Body of pancreas (tissue), 4 donors: ENCODE data around the gene DHX35. TPM values are rescaled to one million over a fixed set of nuclear protein-coding genes. Genes with fewer than 3 reads are reported as not detected.

Source experiments
- ATAC-seq: fragments of 150-250 bp; one replicate; pipeline ENCODE4 v1.9.1; 2016
- DNase-seq, 4 donors: peaks; one replicate each; pipeline ENCODE4 v3.0.0-alpha.2; 2019
- H3K27ac ChIP-seq, 4 donors: fragments of 200-600 bp; sonication (generic); 1 replicate in 3 of 4; 2 replicates in 1 of 4; pipeline versions ENCODE4 v1.5.1 to v1.6.1; 2016 to 2019; ENCODE audit warnings: mild to moderate bottlenecking in 1 of 4, mixed read lengths in 1 of 4, moderate library complexity in 1 of 4
- H3K27me3 ChIP-seq, 2 donors: fragments of 200-600 bp; sonication (generic); one replicate each; pipeline ENCODE4 v1.6.0; 2016; ENCODE audit warnings: mild to moderate bottlenecking in 1 of 2
- H3K36me3 ChIP-seq, 2 donors: fragments of 200-600 bp; sonication (generic); replicated peaks in 1 of 2; 2 replicates each; pipeline ENCODE4 v1.5.1; 2016; ENCODE audit warnings: low read depth in 2 of 2; ENCODE audit not compliant: insufficient read depth in 1 of 2
- H3K4me1 ChIP-seq: fragments of 200-600 bp; sonication (generic); one replicate; pipeline ENCODE4 v1.6.0; 2016
- H3K4me3 ChIP-seq, 2 donors: fragments of 200-600 bp; sonication (generic); 1 replicate in 1 of 2; 2 replicates in 1 of 2; pipeline ENCODE4 v1.5.1; 2016 to 2019
- H3K9me3 ChIP-seq, 3 donors: fragments of 200-600 bp; sonication (generic); 1 replicate in 2 of 3; 2 replicates in 1 of 3; pipeline ENCODE4 v1.5.1; 2016
- POLR2A ChIP-seq, 3 donors: fragments of 450-650 bp; IDR thresholded peaks; one replicate each; pipeline ENCODE4 v1.6.1; 2016; ENCODE audit warnings: antibody characterized with exemption in 3 of 3, mild to moderate bottlenecking in 2 of 3
- WGBS, 2 donors: methylation state at CpG; one replicate each; pipeline ENCODE4 v1.1.5; 2017; 5-methylcytosine and 5-hydroxymethylcytosine counted together
- intact Hi-C: fragments of 100-400 bp; cut with DNase I; formaldehyde crosslinking; loops from one replicate; pipeline ENCODE4 v1.15.1; 2023
- small RNA-seq: library from RNA; depleted of rRNA; stranded (forward); fragments of <200 nt; gene quantifications from one replicate; pipeline ENCODE3, GENCODE V24; 2016
- total RNA-seq, 2 donors: library from RNA; depleted of rRNA; stranded (reverse); fragments of >200 nt; gene quantifications; one replicate each; pipeline ENCODE4 v1.1.0, GENCODE V29; 2016
- TF ChIP-seq, protein P1 (sequence below), 7 experiments: fragments of 450-650 bp in 4 of 7; fragments of 200-600 bp in 3 of 7; sonication (generic) in 3 of 7; IDR thresholded peaks; one replicate each; pipeline ENCODE4 v1.5.1; 2016 to 2019; ENCODE audit warnings: antibody characterized with exemption in 7 of 7

DHX35 gene
- total RNA-seq, 2 donors from 2014 or later, result 6.9 to 7.3 TPM

DNA sequence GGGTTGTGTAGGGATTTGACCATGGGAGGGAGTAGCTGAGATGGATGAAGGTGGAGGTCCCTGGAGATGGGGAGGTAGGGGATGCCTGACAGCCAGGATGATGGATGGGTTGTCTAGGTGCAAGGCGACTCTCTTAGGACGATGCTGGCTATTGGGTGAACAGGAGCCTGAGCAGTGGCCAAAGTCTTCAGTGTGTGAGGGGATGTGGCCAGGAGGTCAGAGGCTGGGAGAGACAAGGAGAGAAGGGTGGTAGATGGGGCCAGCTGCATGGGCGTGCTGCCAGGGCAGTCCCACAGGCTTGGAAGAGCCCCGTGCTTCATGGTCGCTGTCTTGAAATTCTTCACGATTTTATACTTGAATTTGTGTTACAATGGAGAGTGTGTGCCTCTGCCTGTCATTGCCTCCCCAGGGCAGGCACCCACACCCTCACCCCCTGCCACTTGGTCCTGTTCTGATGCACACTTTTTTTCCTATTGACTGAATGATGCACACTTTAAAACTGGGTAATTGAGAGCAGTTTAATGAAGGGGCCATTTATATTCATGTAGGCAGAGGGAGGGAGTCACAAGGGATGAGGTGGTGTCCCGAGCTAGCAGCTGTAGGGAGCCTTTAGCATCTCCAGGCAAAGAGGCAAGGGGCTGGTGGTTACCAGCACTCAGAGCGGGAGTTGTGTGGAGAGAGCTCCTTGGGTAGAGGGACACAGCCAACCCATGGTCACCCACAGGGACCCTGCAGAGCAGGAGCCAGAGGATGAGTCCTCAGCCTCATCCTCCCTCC, 120.7 kb downstream of the DHX35 start:
- Histone ChIP-seq H3K36me3 (no peaks in the 10 kb centered on the region), H3K4me1 (no peaks in the 10 kb centered on the region), H3K9me3 (no peaks in the 10 kb centered on the region), H3K4me3 (no peak overlapping the region), H3K27ac (no peak overlapping the region), H3K27me3 (no peaks in the 10 kb centered on the region)
- WGBS, 2 donors, result 40 to 60% methylated on average over 8 of the region's 8 CpGs
- TF ChIP-seq, protein P1, sequence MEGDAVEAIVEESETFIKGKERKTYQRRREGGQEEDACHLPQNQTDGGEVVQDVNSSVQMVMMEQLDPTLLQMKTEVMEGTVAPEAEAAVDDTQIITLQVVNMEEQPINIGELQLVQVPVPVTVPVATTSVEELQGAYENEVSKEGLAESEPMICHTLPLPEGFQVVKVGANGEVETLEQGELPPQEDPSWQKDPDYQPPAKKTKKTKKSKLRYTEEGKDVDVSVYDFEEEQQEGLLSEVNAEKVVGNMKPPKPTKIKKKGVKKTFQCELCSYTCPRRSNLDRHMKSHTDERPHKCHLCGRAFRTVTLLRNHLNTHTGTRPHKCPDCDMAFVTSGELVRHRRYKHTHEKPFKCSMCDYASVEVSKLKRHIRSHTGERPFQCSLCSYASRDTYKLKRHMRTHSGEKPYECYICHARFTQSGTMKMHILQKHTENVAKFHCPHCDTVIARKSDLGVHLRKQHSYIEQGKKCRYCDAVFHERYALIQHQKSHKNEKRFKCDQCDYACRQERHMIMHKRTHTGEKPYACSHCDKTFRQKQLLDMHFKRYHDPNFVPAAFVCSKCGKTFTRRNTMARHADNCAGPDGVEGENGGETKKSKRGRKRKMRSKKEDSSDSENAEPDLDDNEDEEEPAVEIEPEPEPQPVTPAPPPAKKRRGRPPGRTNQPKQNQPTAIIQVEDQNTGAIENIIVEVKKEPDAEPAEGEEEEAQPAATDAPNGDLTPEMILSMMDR (IDR thresholded peaks at IDR 0.05), result no peak
- TF ChIP-seq POLR2A (IDR thresholded peaks at IDR 0.05), result no peak
- DNase-seq (no peak), ATAC-seq (no peak)
- intact Hi-C loops, result no loop called here

DNA sequence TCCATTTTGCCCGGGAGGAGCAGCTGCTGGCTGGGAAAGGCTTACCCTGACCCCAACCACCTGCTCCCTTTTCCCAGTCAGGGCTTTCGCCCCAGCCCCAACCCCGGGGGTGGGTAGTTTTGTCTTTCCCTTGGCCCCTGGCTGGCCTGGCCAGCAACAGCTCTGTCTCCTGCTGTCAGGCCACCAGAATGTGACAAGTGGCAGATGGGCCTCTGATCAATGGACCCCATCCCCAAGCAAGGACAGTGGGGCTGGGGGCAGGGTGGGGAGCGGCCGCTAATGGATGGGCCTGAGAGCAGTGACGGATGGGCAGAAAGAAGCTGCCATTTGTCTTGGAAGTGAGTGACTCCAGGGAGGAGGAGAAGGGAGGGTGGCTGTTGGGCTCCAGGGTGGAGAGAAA, 121.6 kb downstream of the DHX35 start:
- ATAC-seq, result no peak
- intact Hi-C loops, result no loop called here
- Histone ChIP-seq H3K9me3 (no peaks in the 10 kb centered on the region), H3K27ac (no peak overlapping the region), H3K27me3 (no peaks in the 10 kb centered on the region), H3K36me3 (no peaks in the 10 kb centered on the region), H3K4me3 (no peak overlapping the region), H3K4me1 (no peaks in the 10 kb centered on the region)
- TF ChIP-seq, protein P1 (IDR thresholded peaks at IDR 0.05), result no peak
- WGBS, 2 donors, result 58 to 65% methylated on average over 5 to 6 of the region's 6 CpGs
- no peak for DNase-seq

DNA sequence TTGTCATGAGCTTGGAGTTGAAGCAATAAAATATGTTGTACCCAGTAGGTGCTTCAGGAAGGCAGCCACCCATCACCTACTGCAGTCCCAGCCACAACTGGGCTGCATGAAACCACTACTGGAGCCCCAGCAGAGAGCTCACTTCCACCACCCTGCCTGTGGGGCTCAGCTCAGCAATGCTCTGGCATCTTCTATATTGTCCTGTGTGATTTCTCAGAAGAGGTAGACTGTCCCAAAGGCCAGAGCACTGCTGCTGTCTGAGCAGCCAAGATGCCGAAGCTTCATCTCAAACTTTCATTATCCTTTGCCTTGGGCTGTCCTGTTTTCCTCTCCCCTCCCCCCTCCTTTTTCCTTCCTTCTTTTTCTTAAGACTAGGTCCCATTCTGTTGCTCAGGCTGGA, 126.9 kb downstream of the DHX35 start:
- 50 to 70% methylated on average over 1 of the region's 1 CpG for WGBS, 2 donors
- H3K4me3 ChIP-seq, result no peak overlapping the region
- no peak for ATAC-seq
- TF ChIP-seq, protein P1 (IDR thresholded peaks at IDR 0.05), result no peak
- TF ChIP-seq POLR2A (IDR thresholded peaks at IDR 0.05), result no peak
- no peaks in the 10 kb centered on the region for H3K27me3 ChIP-seq
- intact Hi-C loops, result no loop called here
- DNase-seq, result no peak
- no peaks in the 10 kb centered on the region for H3K4me1 ChIP-seq
- no peak overlapping the region for H3K27ac ChIP-seq
- H3K9me3 ChIP-seq, result no peaks in the 10 kb centered on the region
- H3K36me3 ChIP-seq, result no peaks in the 10 kb centered on the region

Small RNAs within 50 kb of the gene (small RNA-seq; reads per million reads assigned to genes)
- not detected for gene AL023803.1

Other genes starting within 250 kb of the DHX35 start
- not detected for gene SLC32A1, start 237.9 kb upstream of the DHX35 start, total RNA-seq
- gene ACTR5, start 213.9 kb upstream of the DHX35 start, total RNA-seq, result 1 to 10 TPM; 4.9 to 7.9 TPM
- 1 to 10 TPM; 1.6 to 4.7 TPM for gene PPP1R16B, start 156.6 kb upstream of the DHX35 start, total RNA-seq
- gene FAM83D, start 35.9 kb upstream of the DHX35 start, total RNA-seq, result under 1 TPM in 1 of 2 donors, not detected in 1; 0.52 TPM